Esophagus muscularis mucosa (tissue), 3 donors: ENCODE measurements around the gene SND1.

Experiments
- CTCF ChIP-seq, 3 experiments: fragments of 200-600 bp in 2 of 3; fragments of 450-650 bp in 1 of 3; sonication (generic) in 2 of 3; IDR thresholded peaks; one replicate each; pipeline ENCODE4 v1.5.1; 2017 to 2019; ENCODE audit warnings: antibody characterized with exemption in 3 of 3, mild to moderate bottlenecking in 2 of 3, moderate library complexity in 1 of 3
- EP300 ChIP-seq: sonication (generic); formaldehyde crosslinking; IDR thresholded peaks from one replicate; pipeline ENCODE4 v1.6.1; 2017; ENCODE audit warnings: antibody characterized with exemption

DNA sequence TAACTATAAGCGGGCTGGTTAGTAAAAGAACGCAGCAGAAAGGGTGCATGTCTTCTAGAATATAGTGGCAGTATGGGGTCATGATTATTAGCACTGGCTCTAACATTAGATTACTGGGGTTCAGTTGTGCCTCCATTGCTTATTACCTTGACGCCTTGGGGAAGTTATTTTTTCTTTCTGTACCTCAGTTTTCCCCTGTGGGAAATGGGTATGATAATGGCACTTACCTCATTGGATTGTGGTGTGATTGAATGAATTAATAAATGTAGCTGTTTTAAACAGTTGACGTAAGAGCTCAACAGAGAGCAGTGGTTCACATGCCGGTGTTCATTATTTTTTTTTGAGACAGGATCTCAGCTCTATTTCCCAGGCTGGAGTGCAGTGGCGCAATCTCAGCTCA lies 262.7 kb downstream of the SND1 start:
- TF ChIP-seq EP300 (no peak), CTCF (IDR thresholded peaks at IDR 0.05) (no peak)
